GM20000 (cell line): Measurements from ENCODE around the gene TBC1D16.

ENCODE experiments used
- DNase-seq: peaks from one replicate; pipeline ENCODE4 v3.0.0; 2012; ENCODE audit warnings: low spot score
- CTCF ChIP-seq: IDR thresholded peaks from 2 replicates; pipeline ENCODE4 v1.5.1; 2012; ENCODE audit warnings: mild to moderate bottlenecking, control low read depth; ENCODE audit errors: extremely low read depth, missing control alignments

The TBC1D16 gene

GRCh38 chr17:79916506-79916905 is 119.2 kb downstream of the TBC1D16 start:
- no peak for DNase-seq
- no peak for TF ChIP-seq CTCF

DNA sequence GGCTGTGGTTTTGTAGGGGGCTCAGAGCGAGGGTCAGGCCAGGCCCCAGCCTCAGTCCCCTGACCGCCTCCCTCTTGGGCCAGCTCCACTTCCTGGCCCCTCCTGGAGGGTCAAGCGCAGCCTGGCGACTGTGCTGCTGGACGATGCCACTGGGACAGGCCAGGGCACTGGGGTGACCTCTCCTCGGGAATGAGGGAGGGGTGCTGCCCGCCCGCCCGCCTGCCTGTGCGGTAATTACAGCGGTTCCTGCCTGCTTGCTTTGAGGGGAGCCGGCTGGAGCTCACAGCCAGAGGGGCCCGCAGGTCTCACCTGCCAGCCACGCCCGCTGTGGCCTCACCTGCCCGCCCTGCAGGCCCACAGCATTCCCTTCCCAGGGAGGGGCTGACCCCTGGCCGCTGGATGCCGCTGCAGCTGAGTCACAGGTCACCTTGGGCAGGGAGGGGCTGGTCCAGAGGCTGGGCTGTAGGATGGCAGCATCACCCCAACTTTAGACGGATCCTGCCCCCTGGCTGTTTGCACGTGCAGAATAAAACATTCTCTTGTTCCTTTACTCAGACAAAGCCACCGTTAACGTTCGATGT is 119.7 kb downstream of the TBC1D16 start:
- DNase-seq, result no peak
- TF ChIP-seq CTCF, result peak; percentile 3

- TF ChIP-seq CTCF, result no peak
- no peak for DNase-seq
These were observed 120.6 kb downstream of the TBC1D16 start for GRCh38 chr17:79914813-79915740.

- no peak for TF ChIP-seq CTCF
These were observed 121.5 kb downstream of the TBC1D16 start for GRCh38 chr17:79913896-79914812.

GRCh38 chr17:79913451-79913850 is 122.2 kb downstream of the TBC1D16 start:
- no peak for TF ChIP-seq CTCF
- DNase-seq, result no peak

More at GRCh38 chr17:79913896-79914812, 121.5 kb downstream of the TBC1D16 start:
- DNase-seq, result no peak

DNA sequence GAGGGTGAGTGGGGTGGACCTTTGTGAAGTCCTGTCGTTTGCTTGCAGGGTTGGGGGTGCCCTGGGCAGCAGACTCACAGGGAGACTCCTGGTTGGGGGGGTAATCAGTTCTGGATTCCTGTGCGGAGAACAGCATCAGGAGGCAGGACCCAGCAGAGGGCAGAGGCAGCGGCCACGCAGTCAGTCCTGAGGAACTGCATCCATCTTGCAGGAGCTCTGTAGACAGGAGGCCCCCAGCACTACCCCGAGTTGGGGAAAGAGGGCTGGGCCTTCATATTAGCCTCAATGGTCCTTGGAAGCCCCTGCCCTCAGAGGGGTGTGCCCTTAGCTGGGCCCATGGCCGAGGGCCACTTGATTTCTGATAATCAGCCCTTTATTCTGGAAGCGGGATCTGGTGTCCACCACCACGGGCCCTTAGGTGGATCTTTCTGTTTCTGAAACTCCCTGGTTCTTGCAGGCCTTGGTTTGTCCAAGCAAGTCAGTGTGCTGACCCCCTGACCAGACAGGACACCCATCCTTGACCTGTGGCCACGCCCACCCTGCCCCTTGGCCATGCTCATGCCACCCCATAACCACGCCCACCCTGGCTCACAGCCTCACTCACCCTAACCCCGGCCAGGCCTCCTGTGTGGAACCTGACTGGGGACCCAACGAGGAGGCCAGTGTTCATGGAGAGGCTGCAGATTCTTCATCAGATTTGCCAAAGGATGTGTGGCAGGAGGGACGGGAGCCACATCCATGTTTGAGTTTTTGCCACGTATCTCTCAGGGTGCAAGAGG is 122.9 kb downstream of the TBC1D16 start:
- TF ChIP-seq CTCF, result no peak
- DNase-seq, result no peak
